SJSA1 (cell line): Measurements from ENCODE around the gene TXNIP. TPM values are rescaled to one million over a fixed set of nuclear protein-coding genes. Genes with fewer than 3 reads are reported as not detected.

Experiments
- DNase-seq, 2 experiments: peaks; one replicate each; pipeline ENCODE4 v3.0.0-alpha.2; 2015 to 2020; ENCODE audit warnings: low spot score in 2 of 2, low read depth in 1 of 2
- H3K27ac ChIP-seq: fragments of 250-450 bp; sonication (Bioruptor Pico); 2 replicates; pipeline ENCODE4 v1.5.1; 2020; ENCODE audit warnings: mild to moderate bottlenecking, moderate library complexity
- H3K27me3 ChIP-seq: fragments of 250-450 bp; sonication (Bioruptor Pico); replicated peaks from 2 replicates; pipeline ENCODE4 v1.5.1; 2020; ENCODE audit warnings: mild to moderate bottlenecking, moderate library complexity
- H3K36me3 ChIP-seq: fragments of 250-450 bp; sonication (Bioruptor Pico); 2 replicates; pipeline ENCODE4 v1.5.1; 2020; ENCODE audit warnings: mild to moderate bottlenecking
- H3K4me1 ChIP-seq: fragments of 250-450 bp; sonication (Bioruptor Pico); replicated peaks from 2 replicates; pipeline ENCODE4 v1.6.1; 2021; ENCODE audit warnings: mild to moderate bottlenecking
- H3K4me3 ChIP-seq: fragments of 250-450 bp; sonication (Bioruptor Pico); 2 replicates; pipeline ENCODE4 v1.5.1; 2020; ENCODE audit warnings: mild to moderate bottlenecking
- H3K9me3 ChIP-seq: fragments of 250-450 bp; sonication (Bioruptor Pico); replicated peaks from 2 replicates; pipeline ENCODE4 v1.5.1; 2020; ENCODE audit warnings: mild to moderate bottlenecking
- total RNA-seq: library from RNA; depleted of rRNA; stranded (reverse); fragments of >200 nt; shearing (Covaris generic); gene quantifications from 2 replicates; pipeline ENCODE4 v1.2.3, GENCODE V29; 2014

The TXNIP gene
- total RNA-seq, 1 experiment from 2014 or later: 82.5 TPM

- Histone ChIP-seq H3K36me3 (no peaks in the 10 kb centered on the region), H3K9me3 (no peaks in the 10 kb centered on the region), H3K27me3 (peaks cover 5% of the 10 kb centered on the region; the same call in 1 of the 2 replicates), H3K4me3 (no peak overlapping the region), H3K27ac (no peak overlapping the region), H3K4me1 (peaks cover 3% of the 10 kb centered on the region; the same call in 1 of the 2 replicates)
- DNase-seq: no peak
Observed at GRCh38 chr1:146021050-146021445, 24.7 kb upstream of the TXNIP start.

GRCh38 chr1:146020058-146021049 is 24.0 kb upstream of the TXNIP start:
- no peak for DNase-seq
- Histone ChIP-seq H3K27me3 (peaks cover 5% of the 10 kb centered on the region; the same call in 1 of the 2 replicates), H3K27ac (no peak overlapping the region), H3K9me3 (no peaks in the 10 kb centered on the region), H3K4me1 (no peaks in the 10 kb centered on the region), H3K4me3 (no peak overlapping the region), H3K36me3 (no peaks in the 10 kb centered on the region)

- H3K4me1 ChIP-seq: no peaks in the 10 kb centered on the region
- H3K36me3 ChIP-seq: no peaks in the 10 kb centered on the region
- H3K9me3 ChIP-seq: no peaks in the 10 kb centered on the region
- H3K27ac ChIP-seq: no peak overlapping the region
- peaks cover 5% of the 10 kb centered on the region; the same call in 1 of the 2 replicates for H3K27me3 ChIP-seq
- H3K4me3 ChIP-seq: no peak overlapping the region
- no peak for DNase-seq
Observed at GRCh38 chr1:146019231-146020057, 23.1 kb upstream of the TXNIP start.

DNA sequence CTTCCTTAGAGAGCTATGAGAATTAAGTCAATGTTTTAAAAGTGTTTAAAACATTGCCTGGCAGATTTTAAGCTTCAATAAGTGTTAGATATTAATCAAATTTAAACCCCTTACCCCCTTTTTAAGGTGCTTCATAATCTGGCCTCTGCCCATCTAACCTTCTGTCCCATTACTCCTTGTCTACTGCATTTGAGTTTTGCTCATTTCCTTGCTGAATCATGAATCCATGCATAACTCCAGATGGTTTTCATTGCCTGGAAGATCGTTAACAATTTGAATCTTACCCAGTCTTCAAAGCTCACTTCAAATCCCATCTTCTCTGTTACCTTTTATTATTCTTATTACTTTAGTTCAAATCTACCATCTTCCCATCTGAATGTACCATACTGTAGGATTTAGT is 20.5 kb upstream of the TXNIP start:
- Histone ChIP-seq H3K36me3 (no peaks in the 10 kb centered on the region), H3K9me3 (no peaks in the 10 kb centered on the region), H3K4me3 (no peak overlapping the region), H3K27ac (no peak overlapping the region), H3K27me3 (peaks cover 5% of the 10 kb centered on the region; the same call in 1 of the 2 replicates), H3K4me1 (no peaks in the 10 kb centered on the region)
- no peak for DNase-seq

GRCh38 chr1:146013559-146013922 is 17.2 kb upstream of the TXNIP start:
- Histone ChIP-seq H3K27me3 (peaks cover 5% of the 10 kb centered on the region; the same call in 1 of the 2 replicates), H3K27ac (no peak overlapping the region), H3K36me3 (no peaks in the 10 kb centered on the region), H3K9me3 (no peaks in the 10 kb centered on the region), H3K4me1 (no peaks in the 10 kb centered on the region), H3K4me3 (no peak overlapping the region)
- no peak for DNase-seq

- Histone ChIP-seq H3K27ac (no peak overlapping the region), H3K9me3 (no peaks in the 10 kb centered on the region), H3K27me3 (peaks cover 5% of the 10 kb centered on the region; the same call in 1 of the 2 replicates), H3K4me3 (no peak overlapping the region), H3K4me1 (no peaks in the 10 kb centered on the region), H3K36me3 (no peaks in the 10 kb centered on the region)
- DNase-seq: peak; percentile 51 to 77
Observed at GRCh38 chr1:146012703-146013558, 16.6 kb upstream of the TXNIP start.

DNA sequence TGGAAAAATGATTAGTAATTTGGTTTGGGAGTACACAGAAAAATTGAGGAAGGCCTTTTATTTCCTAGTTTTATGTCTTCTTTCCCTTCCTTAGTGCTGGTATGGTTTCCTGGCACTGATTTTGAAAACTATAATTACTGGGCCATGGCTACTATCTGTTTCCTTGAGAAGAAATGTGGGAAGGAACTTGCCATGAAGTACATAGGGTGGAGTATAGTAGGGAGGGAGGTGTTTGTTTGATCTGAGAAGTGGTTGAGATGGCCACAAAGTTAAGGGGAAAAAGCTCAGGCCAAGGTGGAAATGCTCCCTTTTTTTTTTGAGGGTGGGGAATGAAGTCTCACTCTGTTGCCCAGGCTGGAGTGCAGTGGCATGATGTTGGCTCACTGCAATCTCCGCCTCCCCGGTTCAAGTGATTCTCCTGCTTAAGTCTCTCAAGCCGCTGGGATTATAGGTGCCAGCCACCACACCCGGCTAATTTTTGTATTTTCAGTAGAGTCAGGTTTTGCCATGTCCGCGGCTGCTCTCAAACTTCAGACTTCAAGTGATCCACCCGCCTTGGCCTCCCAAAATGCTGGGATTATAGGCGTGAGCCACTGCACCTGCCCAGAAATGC is 13.9 kb upstream of the TXNIP start:
- H3K9me3 ChIP-seq: no peaks in the 10 kb centered on the region
- H3K27ac ChIP-seq: no peak overlapping the region
- H3K4me1 ChIP-seq: peaks cover 3% of the 10 kb centered on the region
- no peaks in the 10 kb centered on the region for H3K36me3 ChIP-seq
- H3K4me3 ChIP-seq: no peak overlapping the region
- H3K27me3 ChIP-seq: no peaks in the 10 kb centered on the region
- no peak for DNase-seq

- no peaks in the 10 kb centered on the region for H3K9me3 ChIP-seq
- no peak for DNase-seq
- no peaks in the 10 kb centered on the region for H3K27me3 ChIP-seq
- no peak overlapping the region for H3K27ac ChIP-seq
- H3K4me3 ChIP-seq: no peak overlapping the region
- H3K36me3 ChIP-seq: no peaks in the 10 kb centered on the region
- peaks cover 3% of the 10 kb centered on the region for H3K4me1 ChIP-seq
Observed at GRCh38 chr1:146007489-146008133, 11.2 kb upstream of the TXNIP start.

- Histone ChIP-seq H3K36me3 (no peaks in the 10 kb centered on the region), H3K27ac (no peak overlapping the region), H3K4me3 (no peak overlapping the region), H3K4me1 (peaks cover 11% of the 10 kb centered on the region), H3K27me3 (no peaks in the 10 kb centered on the region), H3K9me3 (no peaks in the 10 kb centered on the region)
- no peak for DNase-seq
Observed at GRCh38 chr1:146001709-146002108, 5.3 kb upstream of the TXNIP start.

- no peak for DNase-seq
- Histone ChIP-seq H3K36me3 (peaks cover 10% of the 10 kb centered on the region), H3K4me3 (no peak overlapping the region), H3K9me3 (no peaks in the 10 kb centered on the region), H3K4me1 (peaks cover 20% of the 10 kb centered on the region), H3K27me3 (no peaks in the 10 kb centered on the region), H3K27ac (no peak overlapping the region)
Observed at GRCh38 chr1:145999321-146000024, 3.1 kb upstream of the TXNIP start.

DNA sequence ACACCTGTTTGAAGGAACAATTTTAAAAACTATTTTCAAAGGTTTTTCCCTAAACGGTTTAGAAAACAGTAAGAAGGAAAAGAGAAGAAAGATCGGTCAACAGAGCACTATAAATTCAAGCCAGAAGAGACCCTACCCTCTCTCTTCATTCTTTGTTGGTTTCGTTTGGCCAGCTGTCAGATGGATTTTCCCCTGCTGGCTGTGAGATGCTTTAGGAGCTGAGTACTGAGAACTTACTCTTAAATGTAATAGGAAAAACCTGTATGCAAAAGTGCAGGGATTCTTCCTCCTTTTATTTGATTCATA is 1.3 kb upstream of the TXNIP start:
- Histone ChIP-seq H3K36me3 (peaks cover 28% of the 10 kb centered on the region), H3K4me1 (peaks cover 31% of the 10 kb centered on the region), H3K9me3 (no peaks in the 10 kb centered on the region), H3K27ac (no peak overlapping the region), H3K4me3 (peak overlapping the region; percentile 47; the same call in 1 of the 2 replicates), H3K27me3 (no peaks in the 10 kb centered on the region)
- no peak for DNase-seq

- Histone ChIP-seq H3K36me3 (peaks cover 32% of the 10 kb centered on the region), H3K27ac (peak overlapping the region; percentile 64), H3K4me3 (peak overlapping the region; percentile 47), H3K27me3 (no peaks in the 10 kb centered on the region), H3K9me3 (no peaks in the 10 kb centered on the region), H3K4me1 (peaks cover 36% of the 10 kb centered on the region)
- DNase-seq: peak in 1 of 2 experiments; percentile 52
Observed at GRCh38 chr1:145997016-145997717, 788 bp upstream of the TXNIP start.
